ENCODE data around the gene PHF2.
A peak's percentile ranks its signal among the peaks of the same experiment; 100 is the strongest.

Gene PHF2

GRCh38 chr9:93577078-93577974 lies 942 bp downstream of the PHF2 start:
- H3K27ac ChIP-seq (ENCODE audit: low read depth, low read length) = peak overlapping the region; percentile 54
- peak overlapping the region; percentile 74 to 77 for H3K4me3 ChIP-seq (ENCODE audit: low read depth in 1 of 2, low read length in 2 of 2)
- H3K4me1 ChIP-seq (ENCODE audit: control insufficient read depth in 1 of 2, insufficient read depth in 2 of 2, low read length in 2 of 2) = peaks cover 42 to 46% of the 10 kb centered on the region in 2 donors

GRCh38 chr9:93577975-93578682 lies 1.7 kb downstream of the PHF2 start:
- peak overlapping the region; percentile 74 to 77 for H3K4me3 ChIP-seq (ENCODE audit: low read depth in 1 of 2, low read length in 2 of 2)
- peaks cover 48 to 51% of the 10 kb centered on the region in 2 donors for H3K4me1 ChIP-seq (ENCODE audit: control insufficient read depth in 1 of 2, insufficient read depth in 2 of 2, low read length in 2 of 2)
- H3K36me3 ChIP-seq (ENCODE audit: control insufficient read depth in 1 of 2, insufficient read depth in 2 of 2, low read length in 2 of 2) = no peaks in the 10 kb centered on the region
- H3K9me3 ChIP-seq (ENCODE audit: control insufficient read depth in 1 of 2, low read length in 2 of 2) = no peaks in the 10 kb centered on the region
- no peaks in the 10 kb centered on the region for H3K27me3 ChIP-seq (ENCODE audit: control insufficient read depth in 1 of 2, insufficient read depth in 2 of 2, low read length in 2 of 2)
- no peak overlapping the region for H3K27ac ChIP-seq (ENCODE audit: low read depth, low read length)
- peak overlapping the region; percentile 61 to 80 for H3K9ac ChIP-seq (ENCODE audit: low read depth in 1 of 2, low read length in 2 of 2)

More at GRCh38 chr9:93577078-93577974, 942 bp downstream of the PHF2 start:
- peak overlapping the region; percentile 61 to 80 for H3K9ac ChIP-seq (ENCODE audit: low read depth in 1 of 2, low read length in 2 of 2)
- H3K27me3 ChIP-seq (ENCODE audit: control insufficient read depth in 1 of 2, insufficient read depth in 2 of 2, low read length in 2 of 2) = no peaks in the 10 kb centered on the region
- no peaks in the 10 kb centered on the region for H3K36me3 ChIP-seq (ENCODE audit: control insufficient read depth in 1 of 2, insufficient read depth in 2 of 2, low read length in 2 of 2)
- H3K9me3 ChIP-seq (ENCODE audit: control insufficient read depth in 1 of 2, low read length in 2 of 2) = no peaks in the 10 kb centered on the region

GRCh38 chr9:93578844-93579243 lies 2.5 kb downstream of the PHF2 start:
- H3K36me3 ChIP-seq (ENCODE audit: control insufficient read depth in 1 of 2, insufficient read depth in 2 of 2, low read length in 2 of 2) = no peaks in the 10 kb centered on the region
- H3K27me3 ChIP-seq (ENCODE audit: control insufficient read depth in 1 of 2, insufficient read depth in 2 of 2, low read length in 2 of 2) = no peaks in the 10 kb centered on the region
- H3K9ac ChIP-seq (ENCODE audit: low read depth in 1 of 2, low read length in 2 of 2) = no peak overlapping the region
- H3K27ac ChIP-seq (ENCODE audit: low read depth, low read length) = no peak overlapping the region
- H3K9me3 ChIP-seq (ENCODE audit: control insufficient read depth in 1 of 2, low read length in 2 of 2) = no peaks in the 10 kb centered on the region
- H3K4me1 ChIP-seq (ENCODE audit: control insufficient read depth in 1 of 2, insufficient read depth in 2 of 2, low read length in 2 of 2) = peaks cover 48 to 51% of the 10 kb centered on the region in 2 donors
- H3K4me3 ChIP-seq (ENCODE audit: low read depth in 1 of 2, low read length in 2 of 2) = no peak overlapping the region

GRCh38 chr9:93579711-93580516 lies 3.5 kb downstream of the PHF2 start:
- Histone ChIP-seq H3K9ac (ENCODE audit: low read depth in 1 of 2, low read length in 2 of 2) (no peak overlapping the region), H3K4me3 (ENCODE audit: low read depth in 1 of 2, low read length in 2 of 2) (no peak overlapping the region), H3K36me3 (ENCODE audit: control insufficient read depth in 1 of 2, insufficient read depth in 2 of 2, low read length in 2 of 2) (no peaks in the 10 kb centered on the region), H3K27ac (ENCODE audit: low read depth, low read length) (no peak overlapping the region), H3K27me3 (ENCODE audit: control insufficient read depth in 1 of 2, insufficient read depth in 2 of 2, low read length in 2 of 2) (no peaks in the 10 kb centered on the region), H3K9me3 (ENCODE audit: control insufficient read depth in 1 of 2, low read length in 2 of 2) (peaks cover 0 to 6% of the 10 kb centered on the region in 2 donors), H3K4me1 (ENCODE audit: control insufficient read depth in 1 of 2, insufficient read depth in 2 of 2, low read length in 2 of 2) (peaks cover 46 to 50% of the 10 kb centered on the region in 2 donors)

- Histone ChIP-seq H3K27ac (ENCODE audit: low read depth, low read length) (no peak overlapping the region), H3K4me1 (ENCODE audit: control insufficient read depth in 1 of 2, insufficient read depth in 2 of 2, low read length in 2 of 2) (peaks cover 41 to 44% of the 10 kb centered on the region in 2 donors)
Measured at GRCh38 chr9:93580654-93581380, 4.4 kb downstream of the PHF2 start.

GRCh38 chr9:93582115-93582514 lies 5.7 kb downstream of the PHF2 start:
- H3K27me3 ChIP-seq (ENCODE audit: control insufficient read depth in 1 of 2, insufficient read depth in 2 of 2, low read length in 2 of 2) = no peaks in the 10 kb centered on the region
- H3K9me3 ChIP-seq (ENCODE audit: control insufficient read depth in 1 of 2, low read length in 2 of 2) = peaks cover 0 to 6% of the 10 kb centered on the region in 2 donors
- H3K36me3 ChIP-seq (ENCODE audit: control insufficient read depth in 1 of 2, insufficient read depth in 2 of 2, low read length in 2 of 2) = no peaks in the 10 kb centered on the region
- no peak overlapping the region for H3K27ac ChIP-seq (ENCODE audit: low read depth, low read length)
- no peak overlapping the region for H3K4me3 ChIP-seq (ENCODE audit: low read depth in 1 of 2, low read length in 2 of 2)
- H3K4me1 ChIP-seq (ENCODE audit: control insufficient read depth in 1 of 2, insufficient read depth in 2 of 2, low read length in 2 of 2) = peaks cover 42 to 44% of the 10 kb centered on the region in 2 donors
- H3K9ac ChIP-seq (ENCODE audit: low read depth in 1 of 2, low read length in 2 of 2) = no peak overlapping the region

More at GRCh38 chr9:93580654-93581380, 4.4 kb downstream of the PHF2 start:
- Histone ChIP-seq H3K9ac (ENCODE audit: low read depth in 1 of 2, low read length in 2 of 2) (no peak overlapping the region), H3K27me3 (ENCODE audit: control insufficient read depth in 1 of 2, insufficient read depth in 2 of 2, low read length in 2 of 2) (no peaks in the 10 kb centered on the region), H3K4me3 (ENCODE audit: low read depth in 1 of 2, low read length in 2 of 2) (no peak overlapping the region), H3K36me3 (ENCODE audit: control insufficient read depth in 1 of 2, insufficient read depth in 2 of 2, low read length in 2 of 2) (no peaks in the 10 kb centered on the region), H3K9me3 (ENCODE audit: control insufficient read depth in 1 of 2, low read length in 2 of 2) (peaks cover 0 to 6% of the 10 kb centered on the region in 2 donors)

GRCh38 chr9:93582550-93582949 lies 6.2 kb downstream of the PHF2 start:
- H3K36me3 ChIP-seq (ENCODE audit: control insufficient read depth in 1 of 2, insufficient read depth in 2 of 2, low read length in 2 of 2) = no peaks in the 10 kb centered on the region
- no peaks in the 10 kb centered on the region for H3K27me3 ChIP-seq (ENCODE audit: control insufficient read depth in 1 of 2, insufficient read depth in 2 of 2, low read length in 2 of 2)
- peaks cover 41 to 42% of the 10 kb centered on the region in 2 donors for H3K4me1 ChIP-seq (ENCODE audit: control insufficient read depth in 1 of 2, insufficient read depth in 2 of 2, low read length in 2 of 2)
- no peak overlapping the region for H3K9ac ChIP-seq (ENCODE audit: low read depth in 1 of 2, low read length in 2 of 2)
- H3K9me3 ChIP-seq (ENCODE audit: control insufficient read depth in 1 of 2, low read length in 2 of 2) = peaks cover 0 to 6% of the 10 kb centered on the region in 2 donors
- H3K4me3 ChIP-seq (ENCODE audit: low read depth in 1 of 2, low read length in 2 of 2) = no peak overlapping the region
- H3K27ac ChIP-seq (ENCODE audit: low read depth, low read length) = no peak overlapping the region

GRCh38 chr9:93585259-93585658 lies 8.9 kb downstream of the PHF2 start:
- Histone ChIP-seq H3K36me3 (ENCODE audit: control insufficient read depth in 1 of 2, insufficient read depth in 2 of 2, low read length in 2 of 2) (no peaks in the 10 kb centered on the region), H3K4me1 (ENCODE audit: control insufficient read depth in 1 of 2, insufficient read depth in 2 of 2, low read length in 2 of 2) (peaks cover 32% of the 10 kb centered on the region in 2 donors), H3K4me3 (ENCODE audit: low read depth in 1 of 2, low read length in 2 of 2) (no peak overlapping the region), H3K9me3 (ENCODE audit: control insufficient read depth in 1 of 2, low read length in 2 of 2) (peaks cover 0 to 6% of the 10 kb centered on the region in 2 donors), H3K27ac (ENCODE audit: low read depth, low read length) (no peak overlapping the region), H3K27me3 (ENCODE audit: control insufficient read depth in 1 of 2, insufficient read depth in 2 of 2, low read length in 2 of 2) (no peaks in the 10 kb centered on the region), H3K9ac (ENCODE audit: low read depth in 1 of 2, low read length in 2 of 2) (no peak overlapping the region)

- H3K36me3 ChIP-seq (ENCODE audit: control insufficient read depth in 1 of 2, insufficient read depth in 2 of 2, low read length in 2 of 2) = no peaks in the 10 kb centered on the region
- no peak overlapping the region for H3K4me3 ChIP-seq (ENCODE audit: low read depth in 1 of 2, low read length in 2 of 2)
- H3K4me1 ChIP-seq (ENCODE audit: control insufficient read depth in 1 of 2, insufficient read depth in 2 of 2, low read length in 2 of 2) = peaks cover 27 to 31% of the 10 kb centered on the region in 2 donors
- no peaks in the 10 kb centered on the region for H3K27me3 ChIP-seq (ENCODE audit: control insufficient read depth in 1 of 2, insufficient read depth in 2 of 2, low read length in 2 of 2)
- H3K9ac ChIP-seq (ENCODE audit: low read depth in 1 of 2, low read length in 2 of 2) = no peak overlapping the region
- H3K27ac ChIP-seq (ENCODE audit: low read depth, low read length) = no peak overlapping the region
- peaks cover 0 to 6% of the 10 kb centered on the region in 2 donors for H3K9me3 ChIP-seq (ENCODE audit: control insufficient read depth in 1 of 2, low read length in 2 of 2)
Measured at GRCh38 chr9:93585695-93586094, 9.3 kb downstream of the PHF2 start.
